ENCODE measurements around the gene THSD4. TPM values are rescaled to one million over a fixed set of nuclear protein-coding genes. Genes with fewer than 3 reads are reported as not detected.

Gene THSD4
- total and polyA plus RNA-seq, 9 of the 15 experiments (the other 6 are each of a cell fraction or from before 2014, with no cell fraction given) = 0.04 TPM; not detected in 5

DNA sequence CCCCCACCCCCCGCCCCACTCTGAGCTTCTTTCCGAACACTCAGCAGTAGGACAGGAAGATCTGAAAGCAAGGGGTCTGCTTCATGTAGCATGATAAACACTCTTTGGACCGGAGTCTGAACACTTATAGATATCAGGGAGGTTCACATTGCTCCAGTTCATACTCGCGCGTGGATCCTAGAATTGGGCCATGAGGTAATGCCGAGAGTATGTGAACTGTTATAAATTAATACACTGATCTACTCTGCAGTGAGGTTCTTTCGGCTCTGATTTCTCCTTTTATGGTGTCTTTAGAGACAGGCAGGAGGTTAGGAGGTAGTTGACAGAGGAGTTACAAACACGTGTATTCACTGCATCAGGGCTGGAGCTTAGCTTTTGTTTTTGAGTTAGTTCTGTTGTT, 223.0 kb downstream of the THSD4 start:
- Histone ChIP-seq H3K9me1 (ENCODE audit: control insufficient read depth, insufficient read depth, low read length) (no peaks in the 10 kb centered on the region), H4K20me1 (replicated peaks; ENCODE audit: control insufficient read depth, insufficient read depth, low read length) (no peaks in the 10 kb centered on the region), H3K79me2 (ENCODE audit: control insufficient read depth, insufficient read depth, low read length) (no peaks in the 10 kb centered on the region), H3K4me3 (no peak overlapping the region), H3K4me1 (replicated peaks in 1 of 2; ENCODE audit: control insufficient read depth in 2 of 2, insufficient read depth in 2 of 2, low read length in 2 of 2) (no peaks in the 10 kb centered on the region), H3K27ac (ENCODE audit: extremely low read depth, low read depth, low read length) (no peak overlapping the region), H3K36me3 (ENCODE audit: control insufficient read depth, insufficient read depth, low read length) (no peaks in the 10 kb centered on the region), H3K9me3 (replicated peaks; ENCODE audit: control insufficient read depth, insufficient read depth, low read depth, low read length) (no peaks in the 10 kb centered on the region), H3K27me3 (ENCODE audit: control insufficient read depth in 2 of 2, insufficient read depth in 2 of 2, low read length in 2 of 2) (peaks cover 0 to 23% of the 10 kb centered on the region in 2 experiments; a peak in 2 of 5 replicates), H3K9ac (ENCODE audit: insufficient read depth in 1 of 2, low read depth in 2 of 2, low read length in 2 of 2) (no peak overlapping the region), H2AFZ (ENCODE audit: low read depth, low read length) (no peak overlapping the region), H3K4me2 (ENCODE audit: insufficient read depth, low read length) (no peak overlapping the region)
- FAIRE-seq (no peak), ATAC-seq (no peak), DNase-seq (ENCODE audit: extremely low read depth in 1 of 4, low spot score in 3 of 4) (no peak)
- WGBS (ENCODE audit: insufficient coverage, low coverage, missing lambda C conversion rate) = 14% methylated on average over 9 of the region's 9 CpGs
- TF ChIP-seq HOXB6 (CRISPR knock-in tag; IDR thresholded peaks at IDR 0.05; ENCODE audit: borderline replicate concordance) (no peak), OTX1 (CRISPR knock-in tag; IDR thresholded peaks at IDR 0.05) (no peak), ETS1 (conservative IDR thresholded peaks at IDR 0.05; ENCODE audit: control insufficient read depth, low read depth, low read length) (no peak), ILF3 (IDR thresholded peaks at IDR 0.05; ENCODE audit: borderline replicate concordance) (no peak), SMAD2 (IDR thresholded peaks at IDR 0.05; ENCODE audit: low read depth, low read length) (no peak), SMARCB1 (IDR thresholded peaks at IDR 0.05; ENCODE audit: insufficient read length, low read depth) (no peak)
- TF ChIP-seq, protein P1, sequence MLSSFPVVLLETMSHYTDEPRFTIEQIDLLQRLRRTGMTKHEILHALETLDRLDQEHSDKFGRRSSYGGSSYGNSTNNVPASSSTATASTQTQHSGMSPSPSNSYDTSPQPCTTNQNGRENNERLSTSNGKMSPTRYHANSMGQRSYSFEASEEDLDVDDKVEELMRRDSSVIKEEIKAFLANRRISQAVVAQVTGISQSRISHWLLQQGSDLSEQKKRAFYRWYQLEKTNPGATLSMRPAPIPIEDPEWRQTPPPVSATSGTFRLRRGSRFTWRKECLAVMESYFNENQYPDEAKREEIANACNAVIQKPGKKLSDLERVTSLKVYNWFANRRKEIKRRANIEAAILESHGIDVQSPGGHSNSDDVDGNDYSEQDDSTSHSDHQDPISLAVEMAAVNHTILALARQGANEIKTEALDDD (IDR thresholded peaks at IDR 0.05) = no peak
- in situ Hi-C loops (cut with MboI) (no loop called here), intact Hi-C loops (cut with micrococcal nuclease) (no loop called here)
- POLR2A ChIA-PET = no interaction called here
- CTCF ChIA-PET (ENCODE audit: low intra/inter-chr PET ratio) = no interaction called here
- BruUV-seq (replicated peaks) = no TSS peak
